Endodermal cell (in vitro differentiated cells): ENCODE results near the gene CSF2. TPM values are rescaled to one million over a fixed set of nuclear protein-coding genes. Genes with fewer than 3 reads are reported as not detected.

Source experiments
- DNase-seq: peaks from one replicate; pipeline ENCODE4 v3.0.0-alpha.2; 2017
- H3K27ac ChIP-seq: 2 replicates; pipeline ENCODE4 v1.5.1; 2013; ENCODE audit warnings: mild to moderate bottlenecking, low read depth, low read length, moderate library complexity
- H3K27me3 ChIP-seq: 2 replicates; pipeline ENCODE4 v1.6.1; 2013; ENCODE audit warnings: mild to moderate bottlenecking, low read length, moderate library complexity; ENCODE audit not compliant: insufficient read depth, control insufficient read depth, poor library complexity, severe bottlenecking
- H3K36me3 ChIP-seq: 2 replicates; pipeline ENCODE4 v1.7.0; 2013; ENCODE audit warnings: mild to moderate bottlenecking, low read length, moderate library complexity; ENCODE audit not compliant: control insufficient read depth, insufficient read depth
- H3K4me1 ChIP-seq: one replicate; pipeline ENCODE4 v1.7.0; 2013; ENCODE audit warnings: low read length; ENCODE audit not compliant: control insufficient read depth, insufficient read depth
- H3K4me3 ChIP-seq: 2 replicates; pipeline ENCODE4 v1.5.1; 2013; ENCODE audit warnings: mild to moderate bottlenecking, low read length, moderate library complexity
- H3K9ac ChIP-seq: 2 replicates; pipeline ENCODE4 v1.6.1; 2013; ENCODE audit warnings: mild to moderate bottlenecking, low read length, moderate library complexity; ENCODE audit not compliant: poor library complexity, severe bottlenecking; ENCODE audit errors: extremely low read depth
- H3K9me3 ChIP-seq: 2 replicates; pipeline ENCODE4 v1.6.1; 2013; ENCODE audit warnings: mild to moderate bottlenecking, low read length, moderate library complexity; ENCODE audit not compliant: control insufficient read depth
- H3K27ac Mint-ChIP-seq: 2 replicates; pipeline ENCODE4 v1.8.0; 2020; ENCODE audit warnings: mixed read lengths
- H3K27me3 Mint-ChIP-seq: 2 replicates; pipeline ENCODE4 v1.8.0; 2021; ENCODE audit warnings: mild to moderate bottlenecking, mixed read lengths; ENCODE audit not compliant: insufficient read depth
- H3K36me3 Mint-ChIP-seq: 2 replicates; pipeline ENCODE4 v1.8.0; 2020; ENCODE audit warnings: low read depth, mixed read lengths
- H3K4me1 Mint-ChIP-seq: 2 replicates; pipeline ENCODE4 v1.8.0; 2020; ENCODE audit warnings: mixed read lengths
- H3K4me3 Mint-ChIP-seq: 2 replicates; pipeline ENCODE4 v1.8.0; 2020; ENCODE audit warnings: mild to moderate bottlenecking, moderate library complexity, mixed read lengths
- H3K9me3 Mint-ChIP-seq: 2 replicates; pipeline ENCODE4 v1.8.0; 2020; ENCODE audit warnings: mild to moderate bottlenecking, mixed read lengths
- WGBS, 2 experiments: methylation state at CpG; one replicate each; pipeline versions ENCODE4 v1.1.5 to v1.1.7; 2013; ENCODE audit warnings: missing lambda C conversion rate in 2 of 2, mixed read lengths in 1 of 2; ENCODE audit not compliant: insufficient coverage in 1 of 2, insufficient read length in 1 of 2; 5-methylcytosine and 5-hydroxymethylcytosine counted together
- total RNA-seq, 2 donors: library from RNA; stranded (reverse); fragmentation: NEBNext Ultra II Directional in 1 of 2; extraction: Animal tissue kit (Norgen Biotek cat#: 25700) in 1 of 2; gene quantifications; 2 replicates in 1 of 2; 3 replicates in 1 of 2; pipeline ENCODE4 v1.2.1, GENCODE V29; 2021
- TF ChIP-seq, protein P1 (sequence below): fragments of 200-600 bp; sonication (generic); conservative IDR thresholded peaks from 2 replicates; pipeline ENCODE4 v1.5.0; 2021; ENCODE audit warnings: antibody characterized with exemption, mild to moderate bottlenecking

CSF2 gene
- total RNA-seq, 2 donors from 2014 or later: not detected

GRCh38 chr5:132070460-132071337, 2.9 kb upstream of the CSF2 start:
- H3K4me1 ChIP-seq: no peaks in the 10 kb centered on the region
- Mint-ChIP-seq H3K27ac (no peak overlapping the region), H3K36me3 (no peaks in the 10 kb centered on the region), H3K4me3 (no peak overlapping the region), H3K9me3 (no peaks in the 10 kb centered on the region), H3K27me3 (no peaks in the 10 kb centered on the region), H3K4me1 (peaks cover 6% of the 10 kb centered on the region)
- no peak for DNase-seq
- H3K36me3 ChIP-seq: no peaks in the 10 kb centered on the region
- TF ChIP-seq, protein P1, sequence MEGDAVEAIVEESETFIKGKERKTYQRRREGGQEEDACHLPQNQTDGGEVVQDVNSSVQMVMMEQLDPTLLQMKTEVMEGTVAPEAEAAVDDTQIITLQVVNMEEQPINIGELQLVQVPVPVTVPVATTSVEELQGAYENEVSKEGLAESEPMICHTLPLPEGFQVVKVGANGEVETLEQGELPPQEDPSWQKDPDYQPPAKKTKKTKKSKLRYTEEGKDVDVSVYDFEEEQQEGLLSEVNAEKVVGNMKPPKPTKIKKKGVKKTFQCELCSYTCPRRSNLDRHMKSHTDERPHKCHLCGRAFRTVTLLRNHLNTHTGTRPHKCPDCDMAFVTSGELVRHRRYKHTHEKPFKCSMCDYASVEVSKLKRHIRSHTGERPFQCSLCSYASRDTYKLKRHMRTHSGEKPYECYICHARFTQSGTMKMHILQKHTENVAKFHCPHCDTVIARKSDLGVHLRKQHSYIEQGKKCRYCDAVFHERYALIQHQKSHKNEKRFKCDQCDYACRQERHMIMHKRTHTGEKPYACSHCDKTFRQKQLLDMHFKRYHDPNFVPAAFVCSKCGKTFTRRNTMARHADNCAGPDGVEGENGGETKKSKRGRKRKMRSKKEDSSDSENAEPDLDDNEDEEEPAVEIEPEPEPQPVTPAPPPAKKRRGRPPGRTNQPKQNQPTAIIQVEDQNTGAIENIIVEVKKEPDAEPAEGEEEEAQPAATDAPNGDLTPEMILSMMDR: no peak
- H3K9ac ChIP-seq: no peak overlapping the region
- H3K27ac ChIP-seq: no peak overlapping the region
- no peak overlapping the region for H3K4me3 ChIP-seq
- no peaks in the 10 kb centered on the region for H3K27me3 ChIP-seq
- no peaks in the 10 kb centered on the region for H3K9me3 ChIP-seq
- 90 to 93% methylated on average over 8 to 13 of the region's 13 CpGs for WGBS, 2 experiments

- no peak for DNase-seq
- no peaks in the 10 kb centered on the region for H3K9me3 Mint-ChIP-seq
- WGBS, 2 experiments: 85 to 92% methylated on average over 2 of the region's 2 CpGs
- no peak overlapping the region for H3K4me3 Mint-ChIP-seq
- TF ChIP-seq, protein P1: no peak
- H3K36me3 ChIP-seq: no peaks in the 10 kb centered on the region
- peaks cover 6% of the 10 kb centered on the region for H3K4me1 Mint-ChIP-seq
- no peaks in the 10 kb centered on the region for H3K36me3 Mint-ChIP-seq
- no peaks in the 10 kb centered on the region for H3K4me1 ChIP-seq
- H3K4me3 ChIP-seq: no peak overlapping the region
- no peaks in the 10 kb centered on the region for H3K9me3 ChIP-seq
- no peak overlapping the region for H3K27ac ChIP-seq
- no peaks in the 10 kb centered on the region for H3K27me3 ChIP-seq
- no peak overlapping the region for H3K9ac ChIP-seq
- H3K27ac Mint-ChIP-seq: no peak overlapping the region
- H3K27me3 Mint-ChIP-seq: no peaks in the 10 kb centered on the region
Measured at GRCh38 chr5:132071338-132071707, 2.3 kb upstream of the CSF2 start.

DNA sequence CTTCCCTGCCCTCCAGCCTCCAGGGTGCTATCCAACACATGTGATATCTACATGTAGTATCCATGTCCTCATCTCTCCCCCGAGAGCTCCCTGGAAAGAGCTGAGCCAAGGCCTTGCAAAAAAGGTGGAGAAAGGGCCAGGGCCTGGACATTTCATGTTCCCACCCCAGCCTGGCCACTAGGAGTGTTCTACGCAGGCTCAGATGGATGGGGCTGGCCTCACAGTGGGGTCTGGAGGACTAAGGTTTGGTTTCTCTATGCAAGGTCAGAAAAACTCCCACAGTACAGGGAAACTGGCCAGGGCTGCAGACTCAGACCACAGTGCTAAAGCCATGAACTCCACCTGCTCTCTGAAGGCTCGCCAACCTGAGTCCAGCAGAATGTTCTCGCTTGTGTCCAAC, 1.5 kb upstream of the CSF2 start:
- no peak overlapping the region for H3K27ac ChIP-seq
- no peaks in the 10 kb centered on the region for H3K9me3 ChIP-seq
- H3K36me3 ChIP-seq: no peaks in the 10 kb centered on the region
- Mint-ChIP-seq H3K27ac (no peak overlapping the region), H3K4me1 (peaks cover 6% of the 10 kb centered on the region), H3K9me3 (no peaks in the 10 kb centered on the region), H3K27me3 (no peaks in the 10 kb centered on the region), H3K36me3 (no peaks in the 10 kb centered on the region), H3K4me3 (no peak overlapping the region)
- H3K9ac ChIP-seq: no peak overlapping the region
- H3K4me1 ChIP-seq: no peaks in the 10 kb centered on the region
- H3K4me3 ChIP-seq: no peak overlapping the region
- no peaks in the 10 kb centered on the region for H3K27me3 ChIP-seq
- WGBS, 2 experiments: 93 to 96% methylated on average over 3 to 4 of the region's 4 CpGs
- DNase-seq: no peak
- TF ChIP-seq, protein P1: peak; percentile 22
